Measurements from ENCODE around the gene ADAM17.

ADAM17 gene

DNA sequence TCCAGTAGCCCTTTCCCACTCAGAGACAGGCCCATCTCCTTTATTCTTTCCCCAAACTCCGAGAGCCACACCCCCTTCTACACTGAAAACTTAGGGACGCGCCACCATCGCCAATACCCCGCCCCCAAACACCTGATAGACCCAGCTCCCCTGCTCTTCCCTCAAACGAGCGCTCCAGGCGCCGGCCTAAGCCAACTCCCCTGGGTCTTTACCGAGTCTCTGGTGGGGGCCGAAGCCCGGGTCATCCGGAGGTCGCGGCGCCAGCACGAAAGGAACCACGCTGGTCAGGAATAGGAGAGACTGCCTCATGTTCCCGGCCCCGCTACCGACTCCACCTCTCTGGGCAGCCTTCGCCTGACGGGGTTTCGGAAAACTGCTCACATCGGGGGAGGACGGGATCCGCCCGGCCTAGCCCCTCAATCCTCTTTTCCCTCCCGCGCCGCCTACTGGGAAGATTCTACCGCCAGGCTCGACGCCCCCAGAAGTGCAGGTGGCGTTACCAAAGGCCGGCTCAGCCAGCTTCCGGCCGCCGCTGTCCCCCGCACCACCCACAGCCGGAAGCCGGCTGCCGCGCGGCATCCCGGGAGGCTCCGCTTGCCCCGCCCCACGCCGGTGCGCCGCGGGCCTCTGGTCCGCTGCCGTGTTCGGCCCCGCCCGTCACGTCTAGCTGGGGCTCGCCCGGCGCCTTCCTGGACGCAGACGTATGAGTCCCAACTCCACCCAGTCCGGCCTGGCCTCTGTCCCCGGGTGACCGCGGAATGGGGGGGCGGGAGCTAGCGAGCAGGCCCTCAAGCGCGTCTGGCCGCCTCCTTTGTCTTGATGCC is at the start of gene ADAM17:
Gene ADAM17, minus strand, starts transcription at position 534 of the 824 bp plus-strand sequence. Its CDS starts 225 bp downstream, at position 309.
- TF ChIP-seq, protein P1, sequence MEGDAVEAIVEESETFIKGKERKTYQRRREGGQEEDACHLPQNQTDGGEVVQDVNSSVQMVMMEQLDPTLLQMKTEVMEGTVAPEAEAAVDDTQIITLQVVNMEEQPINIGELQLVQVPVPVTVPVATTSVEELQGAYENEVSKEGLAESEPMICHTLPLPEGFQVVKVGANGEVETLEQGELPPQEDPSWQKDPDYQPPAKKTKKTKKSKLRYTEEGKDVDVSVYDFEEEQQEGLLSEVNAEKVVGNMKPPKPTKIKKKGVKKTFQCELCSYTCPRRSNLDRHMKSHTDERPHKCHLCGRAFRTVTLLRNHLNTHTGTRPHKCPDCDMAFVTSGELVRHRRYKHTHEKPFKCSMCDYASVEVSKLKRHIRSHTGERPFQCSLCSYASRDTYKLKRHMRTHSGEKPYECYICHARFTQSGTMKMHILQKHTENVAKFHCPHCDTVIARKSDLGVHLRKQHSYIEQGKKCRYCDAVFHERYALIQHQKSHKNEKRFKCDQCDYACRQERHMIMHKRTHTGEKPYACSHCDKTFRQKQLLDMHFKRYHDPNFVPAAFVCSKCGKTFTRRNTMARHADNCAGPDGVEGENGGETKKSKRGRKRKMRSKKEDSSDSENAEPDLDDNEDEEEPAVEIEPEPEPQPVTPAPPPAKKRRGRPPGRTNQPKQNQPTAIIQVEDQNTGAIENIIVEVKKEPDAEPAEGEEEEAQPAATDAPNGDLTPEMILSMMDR (IDR thresholded peaks at IDR 0.05), result peak; percentile 52
- Histone ChIP-seq H3K9me3 (ENCODE audit: control insufficient read depth, low read length) (no peaks in the 10 kb centered on the region), H3K79me2 (peaks cover 31% of the 10 kb centered on the region), H3K36me3 (ENCODE audit: control insufficient read depth, insufficient read depth, low read length) (no peaks in the 10 kb centered on the region), H3K9ac (peak within 1 kb of the TSS; percentile 85), H3K4me1 (peaks cover 14% of the 10 kb centered on the region), H3K4me3 (ENCODE audit: low read depth, low read length) (peak within 1 kb of the TSS; percentile 88), H3K27me3 (ENCODE audit: control insufficient read depth, insufficient read depth, low read length) (no peaks in the 10 kb centered on the region), H2AFZ (peak within 1 kb of the TSS; percentile 97), H3K4me2 (ENCODE audit: low read length) (peak within 1 kb of the TSS; percentile 89), H3K27ac (peak within 1 kb of the TSS; percentile 96)

DNA sequence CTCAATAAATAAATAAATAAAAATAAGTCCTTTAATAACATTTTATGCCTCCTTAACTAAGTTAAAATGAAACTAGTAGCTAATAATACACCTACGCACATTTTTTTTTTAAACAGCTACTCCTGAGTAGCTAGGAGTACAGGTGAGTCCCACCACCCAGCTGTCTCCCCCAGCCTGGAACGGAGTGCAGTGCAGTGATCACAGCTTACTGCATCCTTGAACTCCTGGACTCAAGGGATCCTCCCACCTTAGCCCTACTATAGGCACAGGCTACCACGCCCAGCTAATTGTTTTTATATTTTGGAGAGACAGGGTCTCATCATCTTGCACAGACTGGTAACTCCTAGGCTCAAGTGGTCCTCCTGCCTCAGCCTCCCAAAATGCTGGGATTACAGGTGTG is 46.8 kb upstream of the ADAM17 start:
- TF ChIP-seq, protein P1 (IDR thresholded peaks at IDR 0.05), result no peak
- Histone ChIP-seq H3K36me3 (ENCODE audit: control insufficient read depth, insufficient read depth, low read length) (no peaks in the 10 kb centered on the region), H3K27ac (no peak overlapping the region), H3K9me3 (ENCODE audit: control insufficient read depth, low read length) (no peaks in the 10 kb centered on the region), H3K79me2 (peaks cover 45% of the 10 kb centered on the region), H3K4me2 (ENCODE audit: low read length) (no peak overlapping the region), H3K4me3 (ENCODE audit: low read depth, low read length) (no peak overlapping the region), H3K4me1 (no peaks in the 10 kb centered on the region), H3K27me3 (ENCODE audit: control insufficient read depth, insufficient read depth, low read length) (no peaks in the 10 kb centered on the region), H3K9ac (no peak overlapping the region), H2AFZ (no peak overlapping the region)

DNA sequence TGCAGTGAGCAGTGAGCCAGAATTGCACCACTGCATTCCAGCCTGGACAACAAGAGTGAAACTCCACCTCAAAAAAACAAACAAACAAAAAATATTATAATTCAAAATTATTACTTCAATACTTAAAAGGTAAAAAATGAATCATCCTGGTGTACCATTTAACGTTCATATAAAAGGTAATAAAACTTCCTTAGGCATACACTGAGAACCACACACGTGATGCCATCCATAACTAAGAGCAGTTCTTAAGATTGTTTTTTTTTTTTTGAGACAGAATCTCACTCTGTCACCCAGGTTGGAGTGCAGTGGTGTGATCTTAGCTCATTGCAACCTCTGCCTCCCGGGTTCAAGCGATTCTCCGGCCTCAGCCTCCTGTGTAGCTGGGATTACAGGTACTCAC is 45.8 kb upstream of the ADAM17 start:
- TF ChIP-seq, protein P1 (IDR thresholded peaks at IDR 0.05), result no peak

DNA sequence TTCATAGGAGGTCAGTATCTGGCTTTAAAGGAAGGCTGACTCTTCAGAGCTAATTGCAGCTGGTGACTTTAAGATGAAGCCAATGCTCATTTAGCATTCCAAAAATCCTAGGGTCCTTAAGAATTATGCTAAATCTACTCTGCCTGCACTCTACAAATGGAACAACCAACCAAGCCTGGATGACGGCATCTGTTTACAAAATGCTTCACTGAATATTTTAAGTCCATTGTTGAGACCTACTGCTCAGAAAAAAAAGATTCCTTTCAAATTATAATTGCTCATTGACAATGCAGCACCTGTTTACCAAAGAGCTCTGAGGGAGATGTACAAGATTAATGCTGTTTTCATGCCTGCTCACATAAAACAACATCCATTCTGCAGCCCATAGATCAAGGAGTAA is 43.8 kb upstream of the ADAM17 start:
- Histone ChIP-seq H3K27me3 (ENCODE audit: control insufficient read depth, insufficient read depth, low read length) (no peaks in the 10 kb centered on the region), H2AFZ (no peak overlapping the region), H3K9ac (no peak overlapping the region), H3K4me3 (ENCODE audit: low read depth, low read length) (no peak overlapping the region), H3K79me2 (peaks cover 54% of the 10 kb centered on the region), H3K36me3 (ENCODE audit: control insufficient read depth, insufficient read depth, low read length) (no peaks in the 10 kb centered on the region), H3K4me2 (ENCODE audit: low read length) (no peak overlapping the region), H3K9me3 (ENCODE audit: control insufficient read depth, low read length) (no peaks in the 10 kb centered on the region), H3K27ac (no peak overlapping the region), H3K4me1 (peaks cover 5% of the 10 kb centered on the region)
- TF ChIP-seq, protein P1 (IDR thresholded peaks at IDR 0.05), result no peak

More for the DNA sequence above, 45.8 kb upstream of the ADAM17 start:
- Histone ChIP-seq H3K79me2 (peaks cover 48% of the 10 kb centered on the region), H3K9me3 (ENCODE audit: control insufficient read depth, low read length) (no peaks in the 10 kb centered on the region), H3K9ac (no peak overlapping the region), H3K4me3 (ENCODE audit: low read depth, low read length) (no peak overlapping the region), H2AFZ (no peak overlapping the region), H3K36me3 (ENCODE audit: control insufficient read depth, insufficient read depth, low read length) (no peaks in the 10 kb centered on the region), H3K27ac (no peak overlapping the region), H3K4me2 (ENCODE audit: low read length) (no peak overlapping the region), H3K4me1 (peaks cover 5% of the 10 kb centered on the region), H3K27me3 (ENCODE audit: control insufficient read depth, insufficient read depth, low read length) (no peaks in the 10 kb centered on the region)
